Stomach (tissue), 9 donors: ENCODE data around the gene AFAP1. TPM values are rescaled to one million over a fixed set of nuclear protein-coding genes. Genes with fewer than 3 reads are reported as not detected.
A peak's percentile ranks its signal among the peaks of the same experiment; 100 is the strongest.

ENCODE experiments used
- DNase-seq, 2 donors: peaks; one replicate each; pipeline versions ENCODE4 v3.0.0 to v3.0.0-alpha.2; 2013 to 2019
- H3K27ac ChIP-seq, 5 donors: fragments of 200-600 bp in 4 of 5; sonication (generic) in 4 of 5; one replicate each; pipeline ENCODE4 v1.5.1; 2013 to 2019; ENCODE audit warnings: mild to moderate bottlenecking in 1 of 5, moderate library complexity in 1 of 5
- H3K27me3 ChIP-seq, 3 donors: fragments of 200-600 bp; sonication (generic); one replicate each; pipeline ENCODE4 v1.5.1; 2017 to 2019; ENCODE audit warnings: mixed run types in 1 of 3
- H3K36me3 ChIP-seq, 4 donors: fragments of 200-600 bp; sonication (generic); 1 replicate in 3 of 4; 2 replicates in 1 of 4; pipeline ENCODE4 v1.5.1; 2016 to 2019
- H3K4me1 ChIP-seq, 4 donors: fragments of 200-600 bp; sonication (generic); one replicate each; pipeline ENCODE4 v1.5.1; 2016 to 2019
- H3K4me3 ChIP-seq, 4 donors: fragments of 200-600 bp; sonication (generic) in 3 of 4; one replicate each; pipeline ENCODE4 v1.5.1; 2016 to 2019; ENCODE audit warnings: mild to moderate bottlenecking in 1 of 4
- H3K9me3 ChIP-seq, 4 donors: fragments of 200-600 bp; sonication (generic); one replicate each; pipeline ENCODE4 v1.5.1; 2016 to 2019
- EP300 ChIP-seq: sonication (generic); formaldehyde crosslinking; IDR thresholded peaks from one replicate; pipeline ENCODE4 v1.6.1; 2017; ENCODE audit warnings: antibody characterized with exemption
- POLR2A ChIP-seq, 4 donors: fragments of 450-650 bp; IDR thresholded peaks; one replicate each; pipeline ENCODE4 v1.6.1; 2016; ENCODE audit warnings: antibody characterized with exemption in 4 of 4, control low read depth in 2 of 4, mild to moderate bottlenecking in 1 of 4, moderate library complexity in 1 of 4
- POLR2AphosphoS5 ChIP-seq, 3 donors: sonication (generic); formaldehyde crosslinking; IDR thresholded peaks; one replicate each; pipeline ENCODE4 v1.6.1; 2016; ENCODE audit warnings: antibody characterized with exemption in 3 of 3
- WGBS, 5 donors: extraction: QIAGEN DNeasy Blood & Tissue Kit in 3 of 5; methylation state at CpG; one replicate each; pipeline versions ENCODE4 v1.1.5 to v1.1.7; 2013 to 2018; 5-methylcytosine and 5-hydroxymethylcytosine counted together
- intact Hi-C: fragments of 100-400 bp; cut with DNase I; formaldehyde crosslinking; loops from one replicate; pipeline ENCODE4 v1.15.1; 2023; ENCODE audit warnings: low total_unique reads
- polyA plus RNA-seq, 3 donors: library from polyadenylated mRNA; stranded (reverse); fragments of 200-250 nt; gene quantifications; one replicate each; pipeline ENCODE4 v1.2.3, GENCODE V29; 2013
- total RNA-seq, 5 donors: library from RNA; depleted of rRNA; stranded (reverse); fragments of >200 nt; gene quantifications; one replicate each; pipeline versions ENCODE4 v1.1.0 to v1.2.3, GENCODE V29; 2014 to 2016
- TF ChIP-seq, protein P1 (sequence below), 7 experiments: fragments of 450-650 bp in 4 of 7; fragments of 200-600 bp in 3 of 7; sonication (generic) in 3 of 7; IDR thresholded peaks; one replicate each; pipeline ENCODE4 v1.5.1; 2016 to 2019; ENCODE audit warnings: antibody characterized with exemption in 7 of 7, control low read depth in 2 of 7, mild to moderate bottlenecking in 1 of 7
- donor health status: healthy with polysubstance abuse.
- donor health status: Bipolar disorder and iron deficiency.
- donor health status: healthy.

AFAP1 gene
- total and polyA plus RNA-seq, 8 donors: 4.1 to 88.9 (median 12.8) TPM

DNA sequence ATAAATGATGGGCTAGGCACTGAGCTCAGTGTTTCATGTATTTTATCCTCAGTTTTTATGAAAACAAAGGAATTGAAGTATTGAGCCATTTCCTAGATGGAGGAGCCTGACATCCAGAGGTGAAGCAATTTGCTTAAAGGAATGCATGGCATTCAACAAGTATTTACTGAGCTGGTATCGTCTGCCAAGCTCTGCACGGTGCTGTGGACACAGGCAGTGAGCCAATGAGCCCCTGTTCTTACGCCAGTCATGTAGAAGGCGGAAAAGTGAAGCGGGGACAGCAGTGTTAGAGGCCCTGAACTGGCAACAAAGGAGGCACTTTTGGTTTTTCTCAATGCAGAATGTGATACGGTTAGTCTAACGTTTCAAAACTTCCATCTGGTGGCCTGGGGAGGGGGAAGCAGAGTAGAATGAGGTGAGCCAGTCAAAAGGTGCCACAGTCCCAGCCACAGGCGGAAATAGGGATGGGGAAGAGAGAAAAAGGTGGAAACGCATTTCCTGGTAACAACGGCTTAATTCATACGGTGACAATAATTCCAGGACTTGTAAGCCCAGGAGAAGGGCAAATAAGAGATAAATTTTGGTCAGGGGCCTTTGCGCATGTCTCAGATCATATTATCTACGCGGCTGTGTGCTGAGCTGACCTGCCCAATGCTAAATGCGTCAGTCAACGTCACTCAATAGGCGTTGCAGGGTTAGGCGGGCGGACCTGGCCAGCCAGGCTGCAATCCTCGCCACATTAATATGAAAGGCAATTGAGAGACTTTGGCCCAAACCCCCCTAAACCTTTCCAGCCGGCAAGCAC, 133.9 kb downstream of the AFAP1 start:
- DNase-seq: peak; percentile 82 to 93
- peak overlapping the region; percentile 66 to 87 (median 87) for H3K27ac ChIP-seq
- no peaks in the 10 kb centered on the region for H3K27me3 ChIP-seq
- H3K36me3 ChIP-seq: peaks cover 2 to 21% (median 5%) of the 10 kb centered on the region in 4 donors
- intact Hi-C loops: no loop called here
- peak overlapping the region in 2 of 4 donors; percentile 1 to 9 for H3K4me3 ChIP-seq
- H3K4me1 ChIP-seq: peaks cover 41 to 71% (median 53%) of the 10 kb centered on the region in 4 donors
- H3K9me3 ChIP-seq: no peaks in the 10 kb centered on the region
- TF ChIP-seq, protein P1, sequence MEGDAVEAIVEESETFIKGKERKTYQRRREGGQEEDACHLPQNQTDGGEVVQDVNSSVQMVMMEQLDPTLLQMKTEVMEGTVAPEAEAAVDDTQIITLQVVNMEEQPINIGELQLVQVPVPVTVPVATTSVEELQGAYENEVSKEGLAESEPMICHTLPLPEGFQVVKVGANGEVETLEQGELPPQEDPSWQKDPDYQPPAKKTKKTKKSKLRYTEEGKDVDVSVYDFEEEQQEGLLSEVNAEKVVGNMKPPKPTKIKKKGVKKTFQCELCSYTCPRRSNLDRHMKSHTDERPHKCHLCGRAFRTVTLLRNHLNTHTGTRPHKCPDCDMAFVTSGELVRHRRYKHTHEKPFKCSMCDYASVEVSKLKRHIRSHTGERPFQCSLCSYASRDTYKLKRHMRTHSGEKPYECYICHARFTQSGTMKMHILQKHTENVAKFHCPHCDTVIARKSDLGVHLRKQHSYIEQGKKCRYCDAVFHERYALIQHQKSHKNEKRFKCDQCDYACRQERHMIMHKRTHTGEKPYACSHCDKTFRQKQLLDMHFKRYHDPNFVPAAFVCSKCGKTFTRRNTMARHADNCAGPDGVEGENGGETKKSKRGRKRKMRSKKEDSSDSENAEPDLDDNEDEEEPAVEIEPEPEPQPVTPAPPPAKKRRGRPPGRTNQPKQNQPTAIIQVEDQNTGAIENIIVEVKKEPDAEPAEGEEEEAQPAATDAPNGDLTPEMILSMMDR (IDR thresholded peaks at IDR 0.05): peak in 1 of 7 experiments; percentile 6
- TF ChIP-seq POLR2AphosphoS5 (IDR thresholded peaks at IDR 0.05) (peak in 2 of 3 donors; percentile 79), EP300 (no peak), POLR2A (IDR thresholded peaks at IDR 0.05) (no peak)
- 17 to 39% (median 23%) methylated on average over 21 of the region's 21 CpGs for WGBS, 5 donors

DNA sequence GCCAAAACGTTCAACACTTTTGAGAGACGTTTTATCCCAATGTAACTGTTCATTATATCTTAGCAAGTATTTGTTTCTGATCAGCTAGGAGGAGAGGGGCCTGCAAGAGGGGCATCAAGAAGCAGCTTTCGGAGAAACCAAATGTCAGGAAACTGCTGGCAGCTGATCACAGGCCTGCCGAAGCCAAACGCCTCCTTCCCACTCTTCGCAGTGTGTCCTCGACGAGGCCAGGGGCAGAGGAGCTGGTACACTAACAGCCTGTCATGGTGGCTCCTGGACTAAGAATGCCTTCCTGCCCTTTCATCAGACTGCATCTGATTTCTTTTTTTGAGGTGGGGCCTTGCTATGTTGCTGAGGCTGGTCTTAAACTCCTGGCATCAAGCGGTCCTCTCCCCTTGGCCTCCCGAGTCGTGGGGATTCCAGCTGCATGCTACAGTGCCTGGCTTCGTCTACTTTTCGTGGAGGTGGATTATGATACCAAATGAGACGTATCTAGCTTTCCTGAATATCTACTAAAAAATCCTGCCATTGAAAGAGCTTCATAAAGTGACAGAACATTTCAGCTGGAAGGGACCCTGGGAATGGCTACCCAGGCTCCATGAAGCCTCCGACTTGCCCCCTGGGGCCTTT, 134.8 kb downstream of the AFAP1 start:
- TF ChIP-seq, protein P1 (IDR thresholded peaks at IDR 0.05): no peak
- TF ChIP-seq POLR2AphosphoS5 (IDR thresholded peaks at IDR 0.05) (no peak), POLR2A (IDR thresholded peaks at IDR 0.05) (no peak), EP300 (no peak)
- intact Hi-C loops: loop anchor here (5.0 kb wide), 2 partner anchors 38 to 182 kb away; no protein-coding TSS in a partner anchor
- Histone ChIP-seq H3K4me1 (peaks cover 33 to 63% (median 45%) of the 10 kb centered on the region in 4 donors), H3K36me3 (peaks cover 11 to 24% (median 13%) of the 10 kb centered on the region in 4 donors), H3K27ac (peak overlapping the region in 4 of 5 donors; percentile 82 to 87 (median 87)), H3K4me3 (no peak overlapping the region), H3K27me3 (no peaks in the 10 kb centered on the region), H3K9me3 (no peaks in the 10 kb centered on the region)
- WGBS, 5 donors: 69 to 84% (median 76%) methylated on average over 15 of the region's 15 CpGs
- DNase-seq: no peak

DNA sequence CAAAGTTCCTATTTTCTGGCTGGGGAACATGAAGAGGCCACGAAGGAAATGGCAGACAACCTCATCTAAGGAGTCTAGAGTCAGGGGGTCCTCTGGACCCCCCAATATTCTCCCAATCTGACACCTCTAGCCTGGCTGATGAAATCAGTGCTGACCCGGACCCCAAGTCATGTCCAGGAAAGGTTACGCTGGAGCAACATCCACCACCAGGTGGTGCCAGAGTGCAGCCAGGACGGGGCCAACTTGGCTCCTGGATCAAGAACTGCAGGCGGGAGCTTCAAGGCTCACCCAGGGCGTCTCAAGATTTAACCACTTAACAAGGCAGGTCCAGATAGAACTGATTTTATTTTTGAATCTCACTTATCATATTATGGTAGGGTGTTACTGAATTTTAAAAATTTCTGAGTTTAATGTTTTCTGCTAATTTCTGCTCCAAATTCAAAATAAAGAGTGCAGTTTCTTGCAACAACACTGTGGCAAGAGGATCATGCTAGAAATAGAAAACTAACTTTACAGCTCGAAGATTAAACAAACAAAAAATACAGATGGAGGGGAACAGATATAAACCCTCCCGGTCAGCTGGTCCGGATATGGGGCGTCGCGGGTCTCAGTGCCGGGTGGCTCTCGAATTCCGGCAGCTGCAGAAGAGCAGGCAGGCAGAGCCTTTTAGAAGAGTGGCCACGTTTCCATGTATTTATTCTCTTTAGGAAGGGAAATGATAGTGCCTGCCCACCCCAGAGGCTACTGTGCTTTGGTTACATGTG, 135.5 kb downstream of the AFAP1 start:
- intact Hi-C loops: loop anchor here (5.0 kb wide), 2 partner anchors 37 to 183 kb away; no protein-coding TSS in a partner anchor
- Histone ChIP-seq H3K36me3 (peaks cover 17 to 31% (median 20%) of the 10 kb centered on the region in 4 donors), H3K27ac (peak overlapping the region in 3 of 5 donors; percentile 82 to 87 (median 87)), H3K27me3 (no peaks in the 10 kb centered on the region), H3K4me1 (peaks cover 30 to 56% (median 41%) of the 10 kb centered on the region in 4 donors), H3K4me3 (no peak overlapping the region), H3K9me3 (no peaks in the 10 kb centered on the region)
- TF ChIP-seq POLR2AphosphoS5 (IDR thresholded peaks at IDR 0.05): peak in 2 of 3 donors; percentile 47 to 78
- no peak for TF ChIP-seq POLR2A (IDR thresholded peaks at IDR 0.05)
- TF ChIP-seq EP300: no peak
- TF ChIP-seq, protein P1 (IDR thresholded peaks at IDR 0.05): peak in 6 of 7 experiments; percentile 48 to 97 (median 84)
- DNase-seq: peak; percentile 88 to 93
- 39 to 45% (median 44%) methylated on average over 16 of the region's 16 CpGs for WGBS, 5 donors
